GM12878 (cell line): ENCODE data around the gene APEX1. TPM values are rescaled to one million over a fixed set of nuclear protein-coding genes. Genes with fewer than 3 reads are reported as not detected.

Source experiments
- BACH1 ChIP-seq: fragments of 450-650 bp; IDR thresholded peaks from 2 replicates; pipeline ENCODE4 v1.6.1; 2017; ENCODE audit warnings: mild to moderate bottlenecking, borderline replicate concordance
- CBX5 ChIP-seq: sonication (generic); IDR thresholded peaks from 2 replicates; pipeline ENCODE4 v1.6.1; 2016; ENCODE audit warnings: low read depth, moderate library complexity, mild to moderate bottlenecking, inconsistent platforms
- ETV6 ChIP-seq, 2 experiments: fragments of 450-650 bp in 1 of 2; IDR thresholded peaks in 1 of 2; conservative IDR thresholded peaks in 1 of 2; 2 replicates each; pipeline ENCODE4 v1.6.1; 2014; ENCODE audit warnings: antibody characterized with exemption in 1 of 2, borderline replicate concordance in 1 of 2, low read depth in 1 of 2, mild to moderate bottlenecking in 1 of 2, moderate library complexity in 1 of 2
- STAT1 ChIP-seq: fragments of 450-650 bp; conservative IDR thresholded peaks from 2 replicates; pipeline ENCODE4 v1.6.1; 2014; ENCODE audit warnings: antibody characterized with exemption, mild to moderate bottlenecking
- TCF3 ChIP-seq: IDR thresholded peaks from 2 replicates; pipeline ENCODE4 v1.6.1; 2012; ENCODE audit warnings: low read depth, mild to moderate bottlenecking, low read length, borderline replicate concordance; ENCODE audit not compliant: insufficient read depth
- polyA plus RNA-seq, 11 experiments: library from polyadenylated mRNA; depleted of rRNA in 4 of 11; unstranded in 6 of 11; stranded (reverse) in 5 of 11; fragments of >200 nt; fragmentation: Nextera tagmentation in 4 of 11; fragmentation: Illumina TruSeq in 1 of 11; extraction: Ambion mirVana in 4 of 11; extraction: Trizol in 1 of 11; gene quantifications; 1 replicate in 1 of 11; 2 replicates in 10 of 11; pipeline versions ENCODE4 v1.2.1 to v1.2.3, GENCODE V29; 2011 to 2016; ENCODE audit warnings: inconsistent platforms in 2 of 11, missing spikeins in 2 of 11, low read depth in 1 of 11
- total RNA-seq, 4 experiments: library from RNA; depleted of rRNA in 3 of 4; stranded (reverse); fragments of >200 nt in 3 of 4; fragmentation: Illumina TruSeq in 1 of 4; extraction: Trizol in 1 of 4; gene quantifications; 2 replicates each; pipeline versions ENCODE4 v1.2.1 to v1.2.3, GENCODE V29; 2013 to 2021
- TF ChIP-seq, protein P1 (sequence below): fragments of 450-650 bp; IDR thresholded peaks from 2 replicates; pipeline ENCODE4 v1.6.1; 2017; ENCODE audit warnings: antibody characterized with exemption, mild to moderate bottlenecking, moderate library complexity
- TF ChIP-seq, protein P2 (sequence below): fragments of 450-650 bp; IDR thresholded peaks from 2 replicates; pipeline ENCODE4 v1.6.1; 2018; ENCODE audit warnings: borderline replicate concordance, mild to moderate bottlenecking; ENCODE audit not compliant: partially characterized antibody
- TF ChIP-seq, protein P3 (sequence below): IDR thresholded peaks from 2 replicates; pipeline ENCODE4 v1.6.1; 2012; ENCODE audit warnings: improper control_type of control experiment, low read depth, low read length; ENCODE audit not compliant: insufficient replicate concordance
- TF ChIP-seq, protein P4 (sequence below): IDR thresholded peaks from 2 replicates; pipeline ENCODE4 v1.6.1; 2011; ENCODE audit warnings: low read depth, low read length, improper control_type of control experiment, borderline replicate concordance

APEX1 gene
- total and polyA plus RNA-seq, 10 of the 15 experiments (the other 5 are each of a cell fraction or from before 2014, with no cell fraction given): 115 to 407 (median 300) TPM

DNA sequence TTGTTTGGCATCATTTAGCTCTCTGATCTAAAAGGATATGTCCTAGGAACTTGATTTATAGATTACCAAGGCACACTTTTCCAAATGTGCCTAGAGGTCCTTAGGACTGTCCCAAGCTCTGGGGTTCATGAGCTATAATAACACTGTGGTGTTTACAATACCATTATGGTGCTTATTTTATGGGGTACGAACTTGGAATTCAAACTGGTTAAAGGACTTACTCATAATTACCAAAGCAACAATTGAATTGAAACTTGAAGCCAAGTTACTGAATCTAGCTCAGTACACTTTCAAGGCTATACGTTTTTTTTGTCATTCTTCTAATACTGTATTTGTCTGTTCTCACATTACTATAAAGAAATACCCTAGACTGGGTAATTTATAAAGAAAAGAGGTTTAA, 32.1 kb upstream of the APEX1 start (continued):
- TF ChIP-seq, protein P1, sequence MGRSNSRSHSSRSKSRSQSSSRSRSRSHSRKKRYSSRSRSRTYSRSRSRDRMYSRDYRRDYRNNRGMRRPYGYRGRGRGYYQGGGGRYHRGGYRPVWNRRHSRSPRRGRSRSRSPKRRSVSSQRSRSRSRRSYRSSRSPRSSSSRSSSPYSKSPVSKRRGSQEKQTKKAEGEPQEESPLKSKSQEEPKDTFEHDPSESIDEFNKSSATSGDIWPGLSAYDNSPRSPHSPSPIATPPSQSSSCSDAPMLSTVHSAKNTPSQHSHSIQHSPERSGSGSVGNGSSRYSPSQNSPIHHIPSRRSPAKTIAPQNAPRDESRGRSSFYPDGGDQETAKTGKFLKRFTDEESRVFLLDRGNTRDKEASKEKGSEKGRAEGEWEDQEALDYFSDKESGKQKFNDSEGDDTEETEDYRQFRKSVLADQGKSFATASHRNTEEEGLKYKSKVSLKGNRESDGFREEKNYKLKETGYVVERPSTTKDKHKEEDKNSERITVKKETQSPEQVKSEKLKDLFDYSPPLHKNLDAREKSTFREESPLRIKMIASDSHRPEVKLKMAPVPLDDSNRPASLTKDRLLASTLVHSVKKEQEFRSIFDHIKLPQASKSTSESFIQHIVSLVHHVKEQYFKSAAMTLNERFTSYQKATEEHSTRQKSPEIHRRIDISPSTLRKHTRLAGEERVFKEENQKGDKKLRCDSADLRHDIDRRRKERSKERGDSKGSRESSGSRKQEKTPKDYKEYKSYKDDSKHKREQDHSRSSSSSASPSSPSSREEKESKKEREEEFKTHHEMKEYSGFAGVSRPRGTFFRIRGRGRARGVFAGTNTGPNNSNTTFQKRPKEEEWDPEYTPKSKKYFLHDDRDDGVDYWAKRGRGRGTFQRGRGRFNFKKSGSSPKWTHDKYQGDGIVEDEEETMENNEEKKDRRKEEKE: no peak
- TF ChIP-seq ETV6 (conservative IDR thresholded peaks at IDR 0.05 in 1 of 2, IDR thresholded peaks at IDR 0.05 in 1 of 2; ENCODE audit: borderline replicate concordance in 1 of 2, low read depth in 1 of 2): no peak
- TF ChIP-seq, protein P2, sequence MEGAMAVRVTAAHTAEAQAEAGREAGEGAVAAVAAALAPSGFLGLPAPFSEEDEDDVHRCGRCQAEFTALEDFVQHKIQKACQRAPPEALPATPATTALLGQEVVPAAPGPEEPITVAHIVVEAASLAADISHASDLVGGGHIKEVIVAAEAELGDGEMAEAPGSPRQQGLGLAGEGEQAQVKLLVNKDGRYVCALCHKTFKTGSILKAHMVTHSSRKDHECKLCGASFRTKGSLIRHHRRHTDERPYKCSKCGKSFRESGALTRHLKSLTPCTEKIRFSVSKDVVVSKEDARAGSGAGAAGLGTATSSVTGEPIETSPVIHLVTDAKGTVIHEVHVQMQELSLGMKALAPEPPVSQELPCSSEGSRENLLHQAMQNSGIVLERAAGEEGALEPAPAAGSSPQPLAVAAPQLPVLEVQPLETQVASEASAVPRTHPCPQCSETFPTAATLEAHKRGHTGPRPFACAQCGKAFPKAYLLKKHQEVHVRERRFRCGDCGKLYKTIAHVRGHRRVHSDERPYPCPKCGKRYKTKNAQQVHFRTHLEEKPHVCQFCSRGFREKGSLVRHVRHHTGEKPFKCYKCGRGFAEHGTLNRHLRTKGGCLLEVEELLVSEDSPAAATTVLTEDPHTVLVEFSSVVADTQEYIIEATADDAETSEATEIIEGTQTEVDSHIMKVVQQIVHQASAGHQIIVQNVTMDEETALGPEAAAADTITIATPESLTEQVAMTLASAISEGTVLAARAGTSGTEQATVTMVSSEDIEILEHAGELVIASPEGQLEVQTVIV: no peak
- no peak for TF ChIP-seq BACH1
- no peak for TF ChIP-seq STAT1
- no peak for TF ChIP-seq TCF3
- TF ChIP-seq, protein P3, sequence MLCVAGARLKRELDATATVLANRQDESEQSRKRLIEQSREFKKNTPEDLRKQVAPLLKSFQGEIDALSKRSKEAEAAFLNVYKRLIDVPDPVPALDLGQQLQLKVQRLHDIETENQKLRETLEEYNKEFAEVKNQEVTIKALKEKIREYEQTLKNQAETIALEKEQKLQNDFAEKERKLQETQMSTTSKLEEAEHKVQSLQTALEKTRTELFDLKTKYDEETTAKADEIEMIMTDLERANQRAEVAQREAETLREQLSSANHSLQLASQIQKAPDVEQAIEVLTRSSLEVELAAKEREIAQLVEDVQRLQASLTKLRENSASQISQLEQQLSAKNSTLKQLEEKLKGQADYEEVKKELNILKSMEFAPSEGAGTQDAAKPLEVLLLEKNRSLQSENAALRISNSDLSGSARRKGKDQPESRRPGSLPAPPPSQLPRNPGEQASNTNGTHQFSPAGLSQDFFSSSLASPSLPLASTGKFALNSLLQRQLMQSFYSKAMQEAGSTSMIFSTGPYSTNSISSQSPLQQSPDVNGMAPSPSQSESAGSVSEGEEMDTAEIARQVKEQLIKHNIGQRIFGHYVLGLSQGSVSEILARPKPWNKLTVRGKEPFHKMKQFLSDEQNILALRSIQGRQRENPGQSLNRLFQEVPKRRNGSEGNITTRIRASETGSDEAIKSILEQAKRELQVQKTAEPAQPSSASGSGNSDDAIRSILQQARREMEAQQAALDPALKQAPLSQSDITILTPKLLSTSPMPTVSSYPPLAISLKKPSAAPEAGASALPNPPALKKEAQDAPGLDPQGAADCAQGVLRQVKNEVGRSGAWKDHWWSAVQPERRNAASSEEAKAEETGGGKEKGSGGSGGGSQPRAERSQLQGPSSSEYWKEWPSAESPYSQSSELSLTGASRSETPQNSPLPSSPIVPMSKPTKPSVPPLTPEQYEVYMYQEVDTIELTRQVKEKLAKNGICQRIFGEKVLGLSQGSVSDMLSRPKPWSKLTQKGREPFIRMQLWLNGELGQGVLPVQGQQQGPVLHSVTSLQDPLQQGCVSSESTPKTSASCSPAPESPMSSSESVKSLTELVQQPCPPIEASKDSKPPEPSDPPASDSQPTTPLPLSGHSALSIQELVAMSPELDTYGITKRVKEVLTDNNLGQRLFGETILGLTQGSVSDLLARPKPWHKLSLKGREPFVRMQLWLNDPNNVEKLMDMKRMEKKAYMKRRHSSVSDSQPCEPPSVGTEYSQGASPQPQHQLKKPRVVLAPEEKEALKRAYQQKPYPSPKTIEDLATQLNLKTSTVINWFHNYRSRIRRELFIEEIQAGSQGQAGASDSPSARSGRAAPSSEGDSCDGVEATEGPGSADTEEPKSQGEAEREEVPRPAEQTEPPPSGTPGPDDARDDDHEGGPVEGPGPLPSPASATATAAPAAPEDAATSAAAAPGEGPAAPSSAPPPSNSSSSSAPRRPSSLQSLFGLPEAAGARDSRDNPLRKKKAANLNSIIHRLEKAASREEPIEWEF: no peak
- TF ChIP-seq, protein P4, sequence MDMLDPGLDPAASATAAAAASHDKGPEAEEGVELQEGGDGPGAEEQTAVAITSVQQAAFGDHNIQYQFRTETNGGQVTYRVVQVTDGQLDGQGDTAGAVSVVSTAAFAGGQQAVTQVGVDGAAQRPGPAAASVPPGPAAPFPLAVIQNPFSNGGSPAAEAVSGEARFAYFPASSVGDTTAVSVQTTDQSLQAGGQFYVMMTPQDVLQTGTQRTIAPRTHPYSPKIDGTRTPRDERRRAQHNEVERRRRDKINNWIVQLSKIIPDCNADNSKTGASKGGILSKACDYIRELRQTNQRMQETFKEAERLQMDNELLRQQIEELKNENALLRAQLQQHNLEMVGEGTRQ: no peak
- TF ChIP-seq CBX5: no peak
